HepG2 (cell line): ENCODE data around the gene P4HB. TPM values are rescaled to one million over a fixed set of nuclear protein-coding genes. Genes with fewer than 3 reads are reported as not detected.
A peak's percentile ranks its signal among the peaks of the same experiment; 100 is the strongest.

Source experiments
- ATAC-seq: fragments of 200-7000 bp; cut with Tn5 transposase; 3 replicates; pipeline ENCODE4 v1.9.1; 2020; ENCODE audit warnings: mild to moderate bottlenecking, moderate library complexity
- BruUV-seq: library from RNA; stranded (reverse); fragments of 400-500 nt; replicated peaks from 2 replicates; lab custom pipeline; 2021; lab: Mats Ljungman, UMichigan
- CTCF ChIA-PET: fragments of 300-600 bp; formaldehyde crosslinking; extraction: SDS; loops from one replicate; lab custom pipeline; 2021; ENCODE audit warnings: low total read pairs, inconsistent platforms, low intra/inter-chr PET ratio; lab: Yijun Ruan, JAX
- POLR2A ChIA-PET: fragments of 350-600 bp; sonication (Branson Sonifier 250); formaldehyde crosslinking; loops from one replicate; lab custom pipeline; 2020; ENCODE audit warnings: antibody characterized with exemption, inconsistent platforms; lab: Yijun Ruan, JAX
- DNase-seq: peaks from one replicate; pipeline ENCODE4 v3.0.0-alpha.2; 2015; ENCODE audit warnings: low spot score
- FAIRE-seq: peaks from 3 replicates; lab custom pipeline; 2011; peaks lifted over from hg19 to GRCh38; lab: Jason Lieb, UNC
- H2AFZ ChIP-seq: one replicate; pipeline ENCODE4 v1.6.1; 2011; ENCODE audit warnings: low read length, inconsistent platforms
- H3K27ac ChIP-seq: fragments of 300-600 bp; 3 replicates; pipeline ENCODE4 v1.8.0; 2011; ENCODE audit warnings: mixed run types, mild to moderate bottlenecking, mixed read lengths, low read length, inconsistent platforms; ENCODE audit not compliant: insufficient read depth; ENCODE audit errors: extremely low read length
- H3K27me3 ChIP-seq, 2 experiments: fragments of 200-600 bp in 1 of 2; 2 replicates in 1 of 2; 3 replicates in 1 of 2; pipeline versions ENCODE4 v1.6.0 to v1.8.0; 2011; ENCODE audit warnings: low read length in 2 of 2, mild to moderate bottlenecking in 2 of 2, moderate library complexity in 2 of 2, inconsistent platforms in 1 of 2; ENCODE audit not compliant: insufficient read depth in 2 of 2, control insufficient read depth in 1 of 2
- H3K36me3 ChIP-seq, 2 experiments: fragments of 200-600 bp in 1 of 2; replicated peaks in 1 of 2; 2 replicates in 1 of 2; 3 replicates in 1 of 2; pipeline versions ENCODE4 v1.5.1 to v1.8.0; 2011; ENCODE audit warnings: low read length in 2 of 2, inconsistent platforms in 1 of 2; ENCODE audit not compliant: insufficient read depth in 2 of 2, control insufficient read depth in 1 of 2
- H3K4me1 ChIP-seq: 2 replicates; pipeline ENCODE4 v1.5.1; 2012; ENCODE audit warnings: low read length, inconsistent platforms; ENCODE audit not compliant: insufficient read depth
- H3K4me2 ChIP-seq: 2 replicates; pipeline ENCODE4 v1.6.0; 2011; ENCODE audit warnings: low read depth, low read length, inconsistent platforms
- H3K4me3 ChIP-seq, 3 experiments: fragments of 200-600 bp in 1 of 3; sonication (generic), shearing (Covaris generic) in 1 of 3; replicated peaks in 1 of 3; 2 replicates each; pipeline ENCODE4 v1.5.1; 2011 to 2016; ENCODE audit warnings: low read length in 3 of 3, inconsistent platforms in 2 of 3, low read depth in 2 of 3, mild to moderate bottlenecking in 2 of 3, control low read depth in 1 of 3, mixed read lengths in 1 of 3; ENCODE audit not compliant: insufficient read depth in 1 of 3
- H3K79me2 ChIP-seq: one replicate; pipeline ENCODE4 v1.6.1; 2011; ENCODE audit warnings: low read length, inconsistent platforms; ENCODE audit not compliant: insufficient read depth
- H3K9ac ChIP-seq: 2 replicates; pipeline ENCODE4 v1.6.0; 2011; ENCODE audit warnings: mild to moderate bottlenecking, low read depth, low read length, inconsistent platforms; ENCODE audit not compliant: insufficient read depth
- H3K9me3 ChIP-seq: 2 replicates; pipeline ENCODE4 v1.5.1; 2012; ENCODE audit warnings: mild to moderate bottlenecking, low read length
- H4K20me1 ChIP-seq: 2 replicates; pipeline ENCODE4 v1.6.0; 2011; ENCODE audit warnings: inconsistent platforms, mild to moderate bottlenecking, low read length, moderate library complexity; ENCODE audit not compliant: insufficient read depth
- AGO2 ChIP-seq: fragments of 200-400 bp; formaldehyde crosslinking; optimal IDR thresholded peaks from 2 replicates; pipeline ENCODE3; 2017; ENCODE audit warnings: mild to moderate bottlenecking, low read depth, low read length, moderate library complexity
- CBX5 ChIP-seq: sonication (generic); formaldehyde crosslinking; IDR thresholded peaks from 2 replicates; pipeline ENCODE4 v1.4.0; 2020; ENCODE audit warnings: missing genetic modification reagents, borderline replicate concordance
- CEBPB ChIP-seq: IDR thresholded peaks from 2 replicates; pipeline ENCODE4 v1.6.1; 2011; ENCODE audit warnings: low read depth, low read length, improper control_type of control experiment, borderline replicate concordance
- EHMT2 ChIP-seq: fragments of 200-600 bp; sonication (generic); IDR thresholded peaks from 2 replicates; pipeline ENCODE4 v1.7.0; 2017; ENCODE audit warnings: antibody characterized with exemption, low read depth, low read length, borderline replicate concordance
- HNRNPLL ChIP-seq: fragments of 200-400 bp; formaldehyde crosslinking; IDR thresholded peaks from 2 replicates; pipeline ENCODE4 v1.6.1; 2017; ENCODE audit warnings: mild to moderate bottlenecking, low read depth, low read length; ENCODE audit not compliant: poor library complexity, severe bottlenecking
- MAZ ChIP-seq, 2 experiments: sonication (generic) in 1 of 2; formaldehyde crosslinking in 1 of 2; IDR thresholded peaks; 2 replicates each; pipeline versions ENCODE4 v1.5.0 to v1.6.1; 2012 to 2020; ENCODE audit warnings: low read depth in 2 of 2, mild to moderate bottlenecking in 2 of 2, borderline replicate concordance in 1 of 2, improper control_type of control experiment in 1 of 2, low read length in 1 of 2, missing genetic modification reagents in 1 of 2, moderate library complexity in 1 of 2
- NCOA5 ChIP-seq: sonication (generic); formaldehyde crosslinking; IDR thresholded peaks from 2 replicates; pipeline ENCODE4 v1.4.0; 2020; ENCODE audit warnings: missing genetic modification reagents
- NCOR1 ChIP-seq: fragments of 200-600 bp; sonication (generic); IDR thresholded peaks from 2 replicates; pipeline ENCODE4 v1.7.0; 2017; ENCODE audit warnings: antibody characterized with exemption, low read length, borderline replicate concordance
- POLR2AphosphoS5 ChIP-seq: IDR thresholded peaks from 2 replicates; pipeline ENCODE4 v1.6.1; 2012; ENCODE audit warnings: low read depth, low read length
- POLR2G ChIP-seq: fragments of 200-400 bp; formaldehyde crosslinking; IDR thresholded peaks from 2 replicates; pipeline ENCODE4 v1.6.1; 2018; ENCODE audit warnings: mild to moderate bottlenecking, low read depth, low read length, moderate library complexity
- RAD21 ChIP-seq: fragments of 450-650 bp; formaldehyde crosslinking; IDR thresholded peaks from 2 replicates; pipeline ENCODE4 v1.5.0; 2020; ENCODE audit warnings: mild to moderate bottlenecking
- RBM22 ChIP-seq: fragments of 200-400 bp; formaldehyde crosslinking; optimal IDR thresholded peaks from 2 replicates; pipeline ENCODE3; 2017; ENCODE audit warnings: mild to moderate bottlenecking, low read length, moderate library complexity
- RBM39 ChIP-seq: fragments of 200-400 bp; formaldehyde crosslinking; IDR thresholded peaks from one replicate; pipeline ENCODE4 v1.6.1; 2018; ENCODE audit warnings: antibody characterized with exemption, mild to moderate bottlenecking, low read depth, low read length; ENCODE audit not compliant: poor library complexity, severe bottlenecking
- SP2 ChIP-seq: sonication (generic); formaldehyde crosslinking; IDR thresholded peaks from 2 replicates; pipeline ENCODE4 v1.5.1; 2020; ENCODE audit warnings: mild to moderate bottlenecking, missing genetic modification reagents
- TAF15 ChIP-seq: fragments of 200-400 bp; formaldehyde crosslinking; IDR thresholded peaks from one replicate; pipeline ENCODE4 v1.6.1; 2018; ENCODE audit warnings: mild to moderate bottlenecking, low read depth, low read length; ENCODE audit not compliant: poor library complexity, severe bottlenecking
- ZNF10 ChIP-seq: sonication (generic); formaldehyde crosslinking; IDR thresholded peaks from 2 replicates; pipeline ENCODE4 v1.4.0; 2020; ENCODE audit warnings: mild to moderate bottlenecking, low read depth, missing genetic modification reagents, borderline replicate concordance
- ZNF3 ChIP-seq: IDR thresholded peaks from 2 replicates; pipeline ENCODE4 v1.7.0; 2017; ENCODE audit warnings: inconsistent platforms
- ZNF768 ChIP-seq: sonication (generic); formaldehyde crosslinking; IDR thresholded peaks from 2 replicates; pipeline ENCODE4 v1.4.0; 2020; ENCODE audit warnings: missing genetic modification reagents
- WGBS: methylation state at CpG from one replicate; pipeline ENCODE4 v1.1.6; 2017; ENCODE audit warnings: low lambda C conversion rate; 5-methylcytosine and 5-hydroxymethylcytosine counted together
- in situ Hi-C: cut with HindIII; loops from 2 replicates; pipeline ENCODE4 v1.10.0; 2017; ENCODE audit warnings: low pct_unique_long_range_greater_than_20kb; ENCODE audit not compliant: extremely low pct_ligation_motif_present
- intact Hi-C: fragments of 100-400 bp; cut with micrococcal nuclease; formaldehyde crosslinking; loops from one replicate; pipeline ENCODE4 v1.10.0; 2022; ENCODE audit not compliant: unreplicated experiment
- polyA plus RNA-seq, 8 experiments: library from polyadenylated mRNA; depleted of rRNA in 3 of 8; stranded (reverse) in 7 of 8; unstranded in 1 of 8; fragments of >200 nt; fragmentation: Illumina TruSeq in 4 of 8; extraction: Trizol in 4 of 8; gene quantifications; 2 replicates each; pipeline versions ENCODE4 v1.2.1 to v1.2.3, GENCODE V29; 2011 to 2016; ENCODE audit warnings: low read depth in 4 of 8, missing spikeins in 1 of 8, mixed read lengths in 1 of 8; ENCODE audit not compliant: insufficient read depth in 1 of 8
- total RNA-seq, 5 experiments: library from RNA; depleted of rRNA; stranded (reverse); fragments of >200 nt; fragmentation: Illumina TruSeq; extraction: Trizol; gene quantifications; 2 replicates each; pipeline ENCODE4 v1.2.3, GENCODE V29; 2016; ENCODE audit warnings: low read depth in 1 of 5
- TF ChIP-seq, protein P1 (sequence below): sonication (generic); formaldehyde crosslinking; IDR thresholded peaks from 2 replicates; pipeline ENCODE4 v1.5.0; 2020; ENCODE audit warnings: missing genetic modification reagents
- TF ChIP-seq, protein P2 (sequence below): sonication (generic); formaldehyde crosslinking; IDR thresholded peaks from 2 replicates; pipeline ENCODE4 v1.8.0; 2022; ENCODE audit warnings: missing genetic modification reagents, mild to moderate bottlenecking, borderline replicate concordance

Gene P4HB
- total and polyA plus RNA-seq, 2 of the 13 experiments (the other 11 are each of a cell fraction or from before 2014, with no cell fraction given) = 185 to 782 TPM

DNA sequence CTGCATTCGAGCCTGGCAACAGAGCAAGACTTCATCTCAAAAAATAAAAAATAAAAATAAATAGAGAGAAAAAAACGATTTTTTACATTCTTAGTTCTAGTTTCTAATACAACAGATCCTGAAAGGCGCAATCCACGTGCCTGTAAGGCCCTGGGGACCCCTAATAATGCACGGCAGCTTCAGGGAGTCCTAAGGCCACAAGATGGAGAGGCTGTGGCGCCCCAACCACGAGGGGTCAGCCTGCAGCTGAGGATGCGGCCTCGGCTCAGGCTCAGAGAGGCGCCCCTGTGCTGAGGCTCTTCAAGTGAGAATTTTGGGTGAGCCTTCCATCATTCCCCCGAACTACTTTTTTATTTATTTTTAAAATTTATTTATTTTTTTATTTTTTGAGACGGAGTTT is 10.9 kb downstream of the P4HB start (continued):
- TF ChIP-seq POLR2G (0 out of 2 replicates have a peak, but pooled peaks have one; percentile 29), CBX5 (CRISPR knock-in tag) (no peak), NCOR1 (no peak), ZNF3 (CRISPR knock-in tag) (no peak), MAZ (IDR thresholded peaks at IDR 0.05; ENCODE audit: borderline replicate concordance, low read depth, low read length) (no peak), MAZ (CRISPR knock-in tag; IDR thresholded peaks at IDR 0.05; ENCODE audit: low read depth) (no peak), CEBPB (no peak)

DNA sequence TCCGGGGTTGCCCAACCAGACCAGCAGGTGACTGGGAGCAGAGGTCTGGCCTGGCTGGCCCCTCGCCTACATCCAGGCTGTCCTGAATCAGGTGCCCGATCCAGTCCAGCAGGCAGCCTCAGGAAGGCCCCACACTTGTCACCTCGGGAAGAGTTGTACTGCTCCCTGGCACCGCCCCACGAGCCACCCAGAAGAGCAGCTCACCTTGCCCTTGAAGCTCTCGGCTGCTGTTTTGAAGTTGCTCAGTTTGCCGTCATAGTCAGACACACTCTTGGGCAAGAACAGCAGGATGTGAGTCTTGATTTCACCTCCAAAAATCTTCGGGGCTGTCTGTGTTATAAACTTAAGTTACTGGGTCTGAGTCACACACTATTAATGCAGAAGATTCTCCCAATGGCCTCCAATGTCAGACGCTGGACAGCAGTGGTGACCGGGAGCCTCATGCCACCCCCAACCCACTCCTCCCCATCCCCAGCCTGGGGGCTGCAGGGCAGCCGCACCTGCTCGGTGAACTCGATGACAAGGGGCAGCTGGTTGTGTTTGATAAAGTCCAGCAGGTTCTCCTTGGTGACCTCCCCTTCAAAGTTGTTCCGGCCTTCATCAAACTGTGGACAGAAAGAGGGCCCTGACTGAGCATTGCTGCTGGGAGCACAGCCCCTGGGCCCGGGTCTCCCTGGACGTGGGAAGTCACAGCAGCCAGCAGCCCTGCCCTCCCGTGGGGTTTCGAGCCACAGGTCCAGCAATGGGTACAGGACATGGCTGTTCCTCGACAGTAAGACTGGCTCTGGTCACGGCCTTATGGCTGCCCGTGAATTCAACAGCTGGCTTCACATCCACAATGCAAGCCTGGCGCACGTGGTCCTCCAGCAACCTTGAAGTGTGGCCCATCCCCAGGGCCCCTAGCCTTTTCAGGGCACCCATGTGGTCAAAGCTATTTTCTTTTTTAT is 13.3 kb downstream of the P4HB start:
- in situ Hi-C loops (no loop called here), intact Hi-C loops (no loop called here)
- no peak for DNase-seq
- Histone ChIP-seq H3K4me1 (no peaks in the 10 kb centered on the region; the same call in 1 of the 2 replicates), H3K79me2 (no peaks in the 10 kb centered on the region), H2AFZ (no peak overlapping the region), H4K20me1 (peaks cover 6% of the 10 kb centered on the region; the same call in 1 of the 2 replicates), H3K27ac (no peak overlapping the region), H3K9me3 (no peaks in the 10 kb centered on the region), H3K4me3 (no peak overlapping the region), H3K9ac (no peak overlapping the region), H3K4me2 (no peak overlapping the region), H3K27me3 (no peaks in the 10 kb centered on the region), H3K36me3 (peaks cover 45 to 73% of the 10 kb centered on the region in 2 experiments)
- ChIA-PET CTCF (no interaction called here), POLR2A (interaction anchor here (1.2 kb wide), 1 partner anchor 14 kb away, joined by 4 read pairs; the partner anchor contains the start of gene MCRIP1)
- no TSS peak for BruUV-seq
- FAIRE-seq = no peak
- 92% methylated on average over 20 of the region's 24 CpGs for WGBS
- peak; percentile 2 for ATAC-seq
- TF ChIP-seq NCOA5 (no peak), RBM22 (peak; percentile 80), RBM39 (peak; percentile 20), EHMT2 (no peak), RAD21 (CRISPR knock-in tag) (peak; percentile 21; the same call in 1 of the 2 replicates), ZNF10 (no peak), SP2 (CRISPR knock-in tag) (no peak), ZNF768 (peak; percentile 29; the same call in 1 of the 2 replicates), AGO2 (peak; percentile 89), POLR2AphosphoS5 (peak; percentile 28; the same call in 1 of the 2 replicates), HNRNPLL (peak; percentile 12), TAF15 (no peak)
- TF ChIP-seq, protein P1, sequence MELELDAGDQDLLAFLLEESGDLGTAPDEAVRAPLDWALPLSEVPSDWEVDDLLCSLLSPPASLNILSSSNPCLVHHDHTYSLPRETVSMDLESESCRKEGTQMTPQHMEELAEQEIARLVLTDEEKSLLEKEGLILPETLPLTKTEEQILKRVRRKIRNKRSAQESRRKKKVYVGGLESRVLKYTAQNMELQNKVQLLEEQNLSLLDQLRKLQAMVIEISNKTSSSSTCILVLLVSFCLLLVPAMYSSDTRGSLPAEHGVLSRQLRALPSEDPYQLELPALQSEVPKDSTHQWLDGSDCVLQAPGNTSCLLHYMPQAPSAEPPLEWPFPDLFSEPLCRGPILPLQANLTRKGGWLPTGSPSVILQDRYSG (CRISPR knock-in tag) = no peak
- TF ChIP-seq, protein P2, sequence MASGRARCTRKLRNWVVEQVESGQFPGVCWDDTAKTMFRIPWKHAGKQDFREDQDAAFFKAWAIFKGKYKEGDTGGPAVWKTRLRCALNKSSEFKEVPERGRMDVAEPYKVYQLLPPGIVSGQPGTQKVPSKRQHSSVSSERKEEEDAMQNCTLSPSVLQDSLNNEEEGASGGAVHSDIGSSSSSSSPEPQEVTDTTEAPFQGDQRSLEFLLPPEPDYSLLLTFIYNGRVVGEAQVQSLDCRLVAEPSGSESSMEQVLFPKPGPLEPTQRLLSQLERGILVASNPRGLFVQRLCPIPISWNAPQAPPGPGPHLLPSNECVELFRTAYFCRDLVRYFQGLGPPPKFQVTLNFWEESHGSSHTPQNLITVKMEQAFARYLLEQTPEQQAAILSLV (CRISPR knock-in tag) = no peak
